Sciatic nerve (tissue), 2 donors: ENCODE measurements around the gene URGCP. TPM values are rescaled to one million over a fixed set of nuclear protein-coding genes. Genes with fewer than 3 reads are reported as not detected.
"Not testable (repeated sequence)": the region's sequence is repeated elsewhere in the genome, so short reads cannot be mapped to it uniquely, and the experiment has no call there.

Experiments used
- ATAC-seq: fragments of 200-7000 bp; cut with Tn5 transposase; one replicate; pipeline ENCODE4 v1.9.1; 2020; ENCODE audit warnings: mild to moderate bottlenecking, moderate library complexity
- DNase-seq: peaks from one replicate; pipeline ENCODE4 v3.0.0-alpha.2; 2020; ENCODE audit warnings: low spot score
- intact Hi-C: fragments of 100-400 bp; cut with DNase I; formaldehyde crosslinking; loops from one replicate; pipeline ENCODE4 v1.14.2; 2022
- total RNA-seq: library from RNA; stranded (reverse); fragmentation: NEBNext Ultra II Directional; extraction: Animal tissue kit (Norgen Biotek cat#: 25700); gene quantifications from one replicate; pipeline ENCODE4 v1.2.1, GENCODE V29; 2021
- donor health status: DM: no; HTN: no; CAD: no.
- donor health status: DM: no; HTN: no; CAD: no.

URGCP gene
- total RNA-seq, 1 donor from 2014 or later: 42.8 TPM

DNA sequence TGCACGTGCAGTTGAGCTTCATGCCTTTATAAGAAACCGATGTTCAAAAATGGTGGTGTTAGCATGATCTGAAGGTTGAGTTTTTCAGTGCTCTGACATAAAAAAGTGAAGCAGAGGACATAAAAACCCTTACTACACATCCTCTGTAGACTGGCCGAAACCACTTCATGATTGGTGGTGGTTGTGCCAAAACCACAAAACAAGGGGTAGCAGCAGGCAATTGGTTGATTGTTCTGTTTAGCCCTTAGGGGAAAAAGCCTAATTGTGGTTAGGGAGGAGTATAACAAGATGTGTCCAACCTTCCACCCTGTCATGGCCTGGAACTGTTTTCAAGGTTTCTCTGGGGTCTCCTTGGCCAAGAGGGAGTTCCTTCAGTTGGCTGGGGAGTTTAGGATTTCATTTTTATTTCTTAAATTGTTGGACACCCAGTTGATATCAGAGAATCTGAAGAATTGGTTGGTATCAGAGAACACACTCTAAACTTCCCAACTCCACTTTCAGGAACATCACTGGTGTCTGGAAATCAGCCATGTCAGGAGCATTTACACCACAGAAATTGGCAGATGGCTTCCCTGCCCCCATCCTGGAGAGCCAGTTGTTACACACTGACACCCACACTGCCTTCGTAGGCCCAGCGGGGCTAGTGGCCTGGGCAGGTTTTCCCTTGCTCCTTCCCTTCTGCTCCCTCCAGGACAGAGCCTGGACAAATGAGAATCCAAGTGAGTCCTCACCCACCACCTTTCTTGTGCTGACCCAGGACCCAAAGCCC is 55.9 kb downstream of the URGCP start:
- ATAC-seq (no peak), DNase-seq (no peak)
- intact Hi-C loops: no loop called here

DNA sequence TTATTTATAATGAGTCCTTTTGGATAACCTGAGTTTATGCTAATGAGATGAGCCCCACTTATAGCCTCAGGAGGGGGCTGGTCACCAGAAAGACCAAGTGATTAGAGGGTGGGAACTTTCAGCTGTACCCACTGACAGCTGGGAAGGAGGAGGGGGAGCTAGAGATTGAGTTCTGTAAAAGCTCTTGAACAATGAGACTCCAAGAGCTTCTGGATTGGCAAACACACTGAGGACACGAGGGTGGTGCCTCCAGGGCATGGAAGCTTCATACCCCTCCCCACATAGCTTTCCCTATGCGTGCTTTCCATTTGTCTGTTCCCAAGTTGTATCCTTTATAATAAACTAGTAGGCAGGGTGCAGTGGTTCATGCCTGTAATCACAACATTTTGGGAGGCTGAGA is 57.3 kb downstream of the URGCP start:
- intact Hi-C loops: no loop called here
- DNase-seq (no peak), ATAC-seq (no peak)

DNA sequence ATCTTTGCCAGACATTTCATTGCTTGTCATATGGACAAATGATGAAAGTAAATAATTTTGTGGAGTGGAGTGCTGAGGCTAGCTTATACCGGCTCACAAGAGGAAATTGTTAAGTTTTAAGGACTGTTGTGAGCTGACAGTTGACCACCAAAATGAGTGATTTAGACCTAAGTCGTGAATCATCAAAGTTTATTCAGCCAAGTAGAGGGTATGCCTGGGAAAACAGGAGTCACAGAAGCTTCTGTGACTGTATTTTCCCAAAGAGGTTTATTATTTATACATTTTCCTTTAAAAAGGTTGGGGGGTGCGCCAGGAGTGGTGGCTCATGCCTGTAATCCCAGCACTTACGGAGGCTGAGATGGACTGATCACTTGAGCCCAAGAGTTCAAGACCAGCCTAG is 58.9 kb downstream of the URGCP start:
- DNase-seq (no peak), ATAC-seq (no peak)
- intact Hi-C loops: no loop called here

DNA sequence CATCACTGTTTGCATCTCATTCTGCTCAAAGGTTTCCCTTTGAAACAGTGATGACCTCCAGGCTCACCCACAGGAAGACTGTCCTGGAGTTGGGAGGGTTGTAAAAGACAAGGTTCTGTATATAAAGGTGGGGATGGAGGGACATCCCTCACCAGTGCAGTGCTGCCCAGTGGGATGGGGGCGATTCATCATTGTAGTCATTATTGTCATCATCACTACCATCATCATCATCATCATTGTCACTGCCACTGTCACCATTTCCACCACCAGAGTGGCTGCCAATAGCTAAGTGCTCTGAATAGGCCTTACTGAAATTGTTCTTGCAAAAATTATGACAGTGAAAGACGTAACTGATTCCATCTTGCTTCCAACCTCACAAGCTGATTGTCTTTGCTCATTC is 61.7 kb downstream of the URGCP start:
- no peak for ATAC-seq
- intact Hi-C loops: no loop called here
- DNase-seq: no peak

DNA sequence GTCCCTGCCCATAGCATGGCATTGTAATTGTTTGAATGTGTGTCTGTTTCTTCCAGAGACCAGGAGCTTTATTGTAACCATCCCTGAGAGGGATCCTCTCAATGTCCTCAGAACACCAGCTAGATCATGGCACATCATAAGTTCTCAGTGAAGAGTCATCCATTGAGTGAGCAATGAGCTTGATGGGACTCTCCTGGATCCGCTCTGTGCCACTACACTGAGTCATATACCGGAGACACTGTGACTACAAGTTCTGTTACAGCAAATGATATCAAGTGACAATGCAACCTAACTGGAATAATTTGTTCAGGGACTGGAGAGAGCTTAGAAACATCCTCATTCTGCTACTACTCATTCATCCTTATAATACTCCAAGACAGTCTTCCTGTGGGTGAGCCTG is 62.1 kb downstream of the URGCP start:
- no peak for DNase-seq
- no peak for ATAC-seq
- intact Hi-C loops: no loop called here

DNA sequence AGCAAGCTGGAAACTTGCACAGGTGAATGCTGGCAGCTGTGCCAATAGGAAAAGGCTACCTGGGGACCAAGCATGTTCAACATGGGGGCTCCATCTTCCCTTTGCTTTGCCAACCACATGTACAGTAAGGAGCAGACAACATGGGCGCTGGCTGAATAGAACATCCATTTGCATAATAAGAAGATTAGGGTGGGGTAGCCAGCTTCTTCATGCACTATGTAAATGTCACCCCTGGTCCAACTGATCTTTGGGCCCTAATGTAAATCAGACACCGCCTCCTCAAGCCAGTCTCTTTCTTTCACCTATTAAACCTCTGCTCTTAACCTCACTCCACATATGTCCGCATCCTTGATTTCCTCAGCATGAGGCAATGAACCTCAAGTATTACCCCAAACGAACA is 63.1 kb downstream of the URGCP start:
- DNase-seq (no peak), ATAC-seq (no peak)
- intact Hi-C loops: no loop called here

DNA sequence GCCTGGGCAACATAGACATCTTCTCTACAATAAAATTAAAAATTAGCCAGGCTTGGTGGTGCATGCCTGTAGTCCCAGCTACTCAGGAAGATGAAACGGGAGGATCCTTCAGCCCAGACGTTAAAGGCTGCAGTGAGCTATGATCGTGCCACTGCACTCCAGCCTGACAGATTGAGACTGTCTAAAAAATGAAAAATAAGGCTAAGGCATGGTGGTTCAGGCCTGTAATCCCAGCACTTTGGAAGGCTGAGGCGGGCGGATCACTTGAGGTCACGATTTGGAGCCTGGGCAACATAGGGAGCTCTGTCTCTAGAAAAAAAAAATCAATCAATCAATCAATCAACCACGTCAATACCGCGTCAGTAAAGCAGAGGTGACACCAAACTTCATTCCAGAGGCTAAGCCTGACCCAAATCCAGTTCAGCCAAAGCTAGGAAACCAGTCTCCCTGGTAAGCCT is 68.2 kb downstream of the URGCP start:
- no peak for ATAC-seq
- intact Hi-C loops: loop anchor here (10.0 kb wide), 1 partner anchor 113 kb away; the partner anchor contains the start of gene COA1
- DNase-seq: no peak

DNA sequence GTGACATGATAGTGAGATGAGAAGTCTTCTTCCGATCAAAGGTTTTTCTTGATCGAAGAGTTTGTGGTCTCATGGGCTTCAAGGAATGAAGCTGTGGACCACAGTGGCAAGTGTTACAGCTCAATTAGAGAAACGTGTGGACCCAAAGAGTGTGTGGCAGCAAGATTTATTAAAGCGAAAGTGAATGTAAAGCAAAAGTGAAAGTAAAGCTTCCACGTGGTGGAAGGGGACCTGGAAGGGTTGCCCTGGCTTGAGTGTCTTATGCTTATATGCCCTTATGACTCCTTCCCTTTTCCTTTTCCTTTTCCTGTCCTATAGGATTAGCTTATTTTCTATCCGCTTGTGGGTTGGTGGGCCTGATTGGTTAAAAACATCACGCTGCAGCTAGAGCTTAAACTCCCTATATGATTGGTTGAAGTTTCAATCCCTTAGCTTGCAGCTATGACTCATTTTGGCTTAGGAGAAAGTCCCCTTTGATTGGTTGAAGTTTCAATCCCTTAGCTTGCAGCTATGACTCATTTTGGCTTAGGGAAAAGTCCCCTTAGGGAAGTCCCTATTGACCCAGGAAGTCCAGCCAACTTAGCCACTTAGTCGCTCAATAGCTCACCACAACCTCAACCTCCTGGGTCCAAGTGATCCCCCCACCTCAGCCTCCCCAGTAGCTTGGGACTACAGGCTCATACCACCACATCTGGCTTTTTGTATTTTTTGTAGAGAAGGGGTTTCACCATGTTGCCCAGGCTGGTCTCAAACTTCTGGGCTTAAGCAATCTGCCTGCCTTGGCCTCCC is 71.7 kb downstream of the URGCP start:
- intact Hi-C loops: loop anchor here (10.0 kb wide), 1 partner anchor 110 kb away; the partner anchor contains the start of gene COA1
- DNase-seq (no peak), ATAC-seq (no peak)

DNA sequence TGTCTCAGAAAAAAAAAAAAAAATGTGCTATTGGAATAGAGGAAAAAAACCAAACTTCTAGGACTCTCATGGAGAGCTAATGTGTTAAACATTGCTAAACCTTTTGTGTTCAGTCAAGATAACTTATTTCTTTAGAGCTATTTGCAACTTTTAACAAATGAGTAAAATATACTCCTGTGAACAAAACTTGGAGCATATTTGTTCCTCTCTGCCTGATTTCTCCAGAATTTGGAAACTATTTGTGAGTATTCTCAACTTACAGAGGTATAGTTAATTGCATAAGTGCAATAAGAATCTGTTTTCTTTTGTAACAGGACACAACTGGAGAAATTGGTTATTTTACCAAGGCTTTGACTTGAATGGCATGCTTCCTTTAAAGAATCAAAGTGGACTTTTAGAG is 75.5 kb downstream of the URGCP start:
- not testable (repeated sequence) for ATAC-seq, DNase-seq
- intact Hi-C loops: loop anchor here (10.0 kb wide), 1 partner anchor 106 kb away; the partner anchor contains the start of gene COA1

Other genes with a start within 250 kb of the URGCP start
- gene COA1, start 177.1 kb downstream of the URGCP start, total RNA-seq: 56.8 TPM
- 64.4 TPM for gene BLVRA, start 147.9 kb downstream of the URGCP start, total RNA-seq
- 38.0 TPM for gene MRPS24, start 37.1 kb downstream of the URGCP start, total RNA-seq
- gene UBE2D4, start 19.8 kb upstream of the URGCP start, total RNA-seq: 19.2 TPM
- not detected for gene SPDYE1, start 91.3 kb upstream of the URGCP start, total RNA-seq
- 85.1 TPM for gene DBNL, start 138.1 kb upstream of the URGCP start, total RNA-seq
- 0.85 TPM for gene PGAM2, start 159.0 kb upstream of the URGCP start, total RNA-seq
- gene POLM, start 175.9 kb upstream of the URGCP start, total RNA-seq: 25.6 TPM
- 236 TPM for gene AEBP1, start 197.7 kb upstream of the URGCP start, total RNA-seq
- gene POLD2, start 217.0 kb upstream of the URGCP start, total RNA-seq: 67.0 TPM
- gene MYL7, start 234.7 kb upstream of the URGCP start, total RNA-seq: not detected